GM12891 (cell line): ENCODE measurements around the gene MXD3.

Experiments used
- POLR2AphosphoS5 ChIP-seq: IDR thresholded peaks from 2 replicates; pipeline ENCODE4 v1.6.1; 2011; ENCODE audit warnings: low read depth, low read length, control low read depth
- TAF1 ChIP-seq: IDR thresholded peaks from 2 replicates; pipeline ENCODE4 v1.6.1; 2011; ENCODE audit warnings: low read depth, low read length, control low read depth

DNA sequence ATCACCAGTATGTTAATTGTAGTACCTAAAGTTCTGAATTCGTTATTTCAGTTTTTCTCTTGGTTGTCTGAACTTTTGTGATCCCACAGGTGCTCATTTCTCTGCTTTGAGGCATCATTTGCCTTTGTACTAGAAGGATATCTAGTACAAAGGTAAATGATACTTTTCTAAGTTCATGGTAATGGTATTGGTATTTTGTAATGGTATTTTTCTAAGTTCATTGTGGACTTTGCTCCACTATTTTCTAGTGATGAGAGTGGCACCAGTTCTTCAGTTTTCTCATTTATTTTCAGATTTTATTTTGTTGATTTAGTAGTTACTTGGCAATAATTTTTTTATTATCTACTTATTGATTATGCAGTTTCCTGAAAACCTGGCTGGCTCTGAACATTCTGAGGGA, 50.2 kb downstream of the MXD3 start:
- no peak for TF ChIP-seq POLR2AphosphoS5
- no peak for TF ChIP-seq TAF1
